H1 (cell line): ENCODE measurements around the gene FJX1. TPM values are rescaled to one million over a fixed set of nuclear protein-coding genes. Genes with fewer than 3 reads are reported as not detected.

ENCODE experiments used
- CTCF ChIA-PET: fragments of 300-600 bp; sonication (Branson Sonifier 250); formaldehyde crosslinking; loops from one replicate; lab custom pipeline; 2021; ENCODE audit not compliant: partially characterized antibody; lab: Charles Lee
- POLR2A ChIA-PET: fragments of 300-600 bp; sonication (Branson Sonifier 250); formaldehyde crosslinking; loops from one replicate; lab custom pipeline; 2021; ENCODE audit warnings: inconsistent platforms; ENCODE audit not compliant: partially characterized antibody; lab: Charles Lee
- DNase-seq, 2 experiments: peaks; one replicate each; pipeline versions ENCODE4 v3.0.0 to v3.0.0-alpha.2; 2010 to 2022; ENCODE audit warnings: low spot score in 2 of 2, low read depth in 1 of 2, mixed read lengths in 1 of 2
- FAIRE-seq: peaks from 2 replicates; lab custom pipeline; 2011; peaks lifted over from hg19 to GRCh38; lab: Jason Lieb, UNC
- H2AFZ ChIP-seq: 2 replicates; pipeline ENCODE4 v1.8.1; 2012; ENCODE audit warnings: low read length, inconsistent platforms
- H2AK5ac ChIP-seq: 2 replicates; pipeline ENCODE4 v1.6.1; 2013; ENCODE audit warnings: low read depth, low read length
- H2BK120ac ChIP-seq: replicated peaks from 2 replicates; pipeline ENCODE3; 2013; ENCODE audit warnings: low read depth, low read length, inconsistent platforms
- H2BK12ac ChIP-seq: 2 replicates; pipeline ENCODE4 v1.6.1; 2013; ENCODE audit warnings: low read depth, low read length
- H2BK15ac ChIP-seq: 2 replicates; pipeline ENCODE4 v1.6.1; 2013; ENCODE audit warnings: low read length
- H2BK20ac ChIP-seq: 2 replicates; pipeline ENCODE4 v1.6.1; 2013; ENCODE audit warnings: low read length
- H2BK5ac ChIP-seq: 2 replicates; pipeline ENCODE4 v1.6.1; 2013; ENCODE audit warnings: low read depth, low read length
- H3K14ac ChIP-seq: 2 replicates; pipeline ENCODE4 v1.6.1; 2013; ENCODE audit warnings: inconsistent platforms; ENCODE audit not compliant: insufficient read length
- H3K18ac ChIP-seq: 2 replicates; pipeline ENCODE4 v1.6.1; 2013; ENCODE audit warnings: low read length; ENCODE audit errors: extremely low read depth
- H3K23ac ChIP-seq: 2 replicates; pipeline ENCODE4 v1.6.1; 2013; ENCODE audit warnings: inconsistent platforms; ENCODE audit not compliant: insufficient read length
- H3K23me2 ChIP-seq: 2 replicates; pipeline ENCODE4 v1.6.1; 2013; ENCODE audit warnings: low read depth, low read length
- H3K27ac ChIP-seq: 2 replicates; pipeline ENCODE4 v1.6.1; 2011; ENCODE audit warnings: low read depth, low read length, inconsistent platforms
- H3K27me3 ChIP-seq, 4 experiments: replicated peaks in 1 of 4; 1 replicate in 1 of 4; 2 replicates in 3 of 4; pipeline versions ENCODE4 v1.6.1 to v1.8.1; 2011 to 2013; ENCODE audit warnings: low read length in 3 of 4, mild to moderate bottlenecking in 3 of 4, inconsistent platforms in 2 of 4, mixed read lengths in 2 of 4, moderate library complexity in 1 of 4; ENCODE audit not compliant: control insufficient read depth in 3 of 4, insufficient read depth in 3 of 4; ENCODE audit errors: extremely low read depth in 1 of 4
- H3K36me3 ChIP-seq, 4 experiments: 2 replicates each; pipeline versions ENCODE4 v1.6.1 to v1.8.1; 2011 to 2013; ENCODE audit warnings: mild to moderate bottlenecking in 4 of 4, low read length in 3 of 4, moderate library complexity in 2 of 4, control low read depth in 1 of 4, inconsistent platforms in 1 of 4; ENCODE audit not compliant: insufficient read depth in 4 of 4, control insufficient read depth in 2 of 4
- H3K4ac ChIP-seq: replicated peaks from 2 replicates; pipeline ENCODE3; 2013; ENCODE audit warnings: low read length, low read depth, mixed read lengths, inconsistent platforms; ENCODE audit not compliant: insufficient read length
- H3K4me1 ChIP-seq, 4 experiments: replicated peaks in 1 of 4; 1 replicate in 1 of 4; 2 replicates in 3 of 4; pipeline versions ENCODE4 v1.6.1 to v1.8.1; 2011 to 2013; ENCODE audit warnings: low read length in 3 of 4, inconsistent platforms in 2 of 4, mixed read lengths in 1 of 4; ENCODE audit not compliant: insufficient read depth in 4 of 4, control insufficient read depth in 3 of 4
- H3K4me2 ChIP-seq, 2 experiments: 2 replicates each; pipeline versions ENCODE4 v1.6.1 to v1.8.1; 2011 to 2013; ENCODE audit warnings: low read depth in 2 of 2, low read length in 2 of 2, control low read depth in 1 of 2, inconsistent platforms in 1 of 2, mild to moderate bottlenecking in 1 of 2; ENCODE audit not compliant: insufficient read depth in 1 of 2
- H3K4me3 ChIP-seq, 4 experiments: fragments of 200-600, 300-600 bp in 1 of 4; sonication (generic), shearing (Covaris generic), sonication (Bioruptor Twin) in 1 of 4; 2 replicates each; pipeline versions ENCODE4 v1.5.1 to v1.8.1; 2011 to 2016; ENCODE audit warnings: low read length in 4 of 4, low read depth in 3 of 4, control low read depth in 2 of 4, inconsistent platforms in 2 of 4, mild to moderate bottlenecking in 2 of 4, mixed read lengths in 1 of 4, moderate library complexity in 1 of 4; ENCODE audit not compliant: insufficient read depth in 2 of 4; ENCODE audit errors: extremely low read depth in 1 of 4
- H3K56ac ChIP-seq: replicated peaks from 2 replicates; pipeline ENCODE3; 2013; ENCODE audit warnings: low read depth, mild to moderate bottlenecking, mixed read lengths, low read length, inconsistent platforms; ENCODE audit not compliant: insufficient read length
- H3K79me1 ChIP-seq: 2 replicates; pipeline ENCODE4 v1.6.1; 2013; ENCODE audit warnings: low read depth, low read length, control low read depth
- H3K79me2 ChIP-seq, 2 experiments: 2 replicates each; pipeline versions ENCODE4 v1.6.1 to v1.8.1; 2012 to 2013; ENCODE audit warnings: low read length in 2 of 2, mild to moderate bottlenecking in 2 of 2, inconsistent platforms in 1 of 2; ENCODE audit not compliant: insufficient read depth in 2 of 2, control insufficient read depth in 1 of 2
- H3K9ac ChIP-seq, 4 experiments: replicated peaks in 1 of 4; 1 replicate in 1 of 4; 2 replicates in 3 of 4; pipeline versions ENCODE4 v1.6.1 to v1.8.1; 2011 to 2013; ENCODE audit warnings: low read depth in 3 of 4, low read length in 3 of 4, control low read depth in 2 of 4, mild to moderate bottlenecking in 2 of 4, moderate library complexity in 2 of 4, inconsistent platforms in 1 of 4; ENCODE audit errors: extremely low read depth in 1 of 4
- H3K9me3 ChIP-seq, 2 experiments: 2 replicates each; pipeline versions ENCODE4 v1.6.1 to v1.8.1; 2012 to 2013; ENCODE audit warnings: mild to moderate bottlenecking in 2 of 2, moderate library complexity in 2 of 2, control low read depth in 1 of 2, inconsistent platforms in 1 of 2, low read depth in 1 of 2, low read length in 1 of 2, mixed read lengths in 1 of 2; ENCODE audit not compliant: insufficient read depth in 2 of 2
- H4K20me1 ChIP-seq, 2 experiments: replicated peaks in 1 of 2; 2 replicates each; pipeline versions ENCODE3 to v1.8.1; 2011 to 2013; ENCODE audit warnings: inconsistent platforms in 2 of 2, low read length in 2 of 2, mild to moderate bottlenecking in 1 of 2; ENCODE audit not compliant: insufficient read depth in 2 of 2, control insufficient read depth in 1 of 2
- H4K5ac ChIP-seq: 2 replicates; pipeline ENCODE4 v1.6.1; 2013; ENCODE audit warnings: low read length, low read depth, mixed read lengths, inconsistent platforms; ENCODE audit not compliant: insufficient read length
- H4K8ac ChIP-seq: 2 replicates; pipeline ENCODE4 v1.8.0; 2013; ENCODE audit warnings: mild to moderate bottlenecking, moderate library complexity, low read length, inconsistent platforms; ENCODE audit not compliant: insufficient read depth; ENCODE audit errors: extremely low read depth
- H4K91ac ChIP-seq: replicated peaks from 2 replicates; pipeline ENCODE3; 2013; ENCODE audit warnings: low read length, mixed read lengths, inconsistent platforms; ENCODE audit not compliant: insufficient read length
- EZH2 ChIP-seq: fragments of 200-600 bp; sonication (generic); IDR thresholded peaks from 2 replicates; pipeline ENCODE4 v1.7.1; 2012; ENCODE audit warnings: low read depth, mild to moderate bottlenecking, moderate library complexity, low read length, inconsistent platforms; ENCODE audit not compliant: severe bottlenecking
- KDM5A ChIP-seq: fragments of 200-600 bp; IDR thresholded peaks from 2 replicates; pipeline ENCODE4 v1.7.1; 2012; ENCODE audit warnings: mild to moderate bottlenecking, low read length, inconsistent platforms, mixed read lengths
- NANOG ChIP-seq: IDR thresholded peaks from 2 replicates; pipeline ENCODE4 v1.6.1; 2011; ENCODE audit warnings: low read length, low read depth, mild to moderate bottlenecking, inconsistent platforms; ENCODE audit not compliant: insufficient read depth, poor library complexity, severe bottlenecking
- PHF8 ChIP-seq: fragments of 200-600 bp; sonication (generic); conservative IDR thresholded peaks from 2 replicates; pipeline ENCODE4 v1.7.1; 2012; ENCODE audit warnings: low read depth, mild to moderate bottlenecking, inconsistent platforms, low read length, moderate library complexity
- POLR2AphosphoS5 ChIP-seq: IDR thresholded peaks from 2 replicates; pipeline ENCODE4 v1.6.1; 2011; ENCODE audit warnings: low read depth, low read length
- SAP30 ChIP-seq: fragments of 300-600 bp; sonication (generic); IDR thresholded peaks from 2 replicates; pipeline ENCODE4 v1.7.1; 2012; ENCODE audit warnings: low read length, moderate library complexity, mild to moderate bottlenecking, inconsistent platforms; ENCODE audit not compliant: insufficient read depth, insufficient replicate concordance
- SIN3A ChIP-seq, 2 experiments: IDR thresholded peaks in 1 of 2; conservative IDR thresholded peaks in 1 of 2; 2 replicates each; pipeline ENCODE4 v1.6.1; 2011 to 2012; ENCODE audit warnings: low read length in 2 of 2, improper control_type of control experiment in 1 of 2, low read depth in 1 of 2, mild to moderate bottlenecking in 1 of 2
- SP4 ChIP-seq: IDR thresholded peaks from 2 replicates; pipeline ENCODE4 v1.6.1; 2012; ENCODE audit warnings: low read length, inconsistent platforms
- TCF12 ChIP-seq: IDR thresholded peaks from 2 replicates; pipeline ENCODE4 v1.6.1; 2011; ENCODE audit warnings: low read depth, mild to moderate bottlenecking, low read length
- YY1 ChIP-seq: IDR thresholded peaks from 2 replicates; pipeline ENCODE4 v1.6.1; 2011; ENCODE audit warnings: low read depth, mild to moderate bottlenecking, low read length
- WGBS, 2 experiments: shearing (Covaris generic) in 1 of 2; methylation state at CpG; one replicate each; pipeline versions ENCODE4 v1.1.6 to v1.1.7; 2013 to 2015; ENCODE audit warnings: low lambda C conversion rate in 2 of 2, mixed read lengths in 2 of 2, inconsistent platforms in 1 of 2, low coverage in 1 of 2, missing lambda C conversion rate in 1 of 2; ENCODE audit not compliant: insufficient replicate concordance in 2 of 2, insufficient coverage in 1 of 2, insufficient read length in 1 of 2; ENCODE audit errors: extremely low coverage in 1 of 2, missing lambda C conversion rate in 1 of 2; 5-methylcytosine and 5-hydroxymethylcytosine counted together
- polyA plus RNA-seq, 7 experiments: library from polyadenylated mRNA; depleted of rRNA in 3 of 7; stranded (reverse) in 5 of 7; unstranded in 2 of 7; fragments of >200 nt in 5 of 7; fragments of 200-250 nt in 2 of 7; gene quantifications; 1 replicate in 5 of 7; 2 replicates in 1 of 7; 4 replicates in 1 of 7; pipeline versions ENCODE4 v1.2.1 to v1.2.3, GENCODE V29; 2011 to 2013; ENCODE audit warnings: missing spikeins in 2 of 7, mixed read lengths in 2 of 7
- total RNA-seq: library from RNA; stranded (reverse); fragmentation: NEBNext Ultra II Directional; extraction: Animal tissue kit (Norgen Biotek cat#: 25700); gene quantifications from 2 replicates; pipeline ENCODE4 v1.2.1, GENCODE V29; 2021
- TF ChIP-seq, protein P1 (sequence below): IDR thresholded peaks from 2 replicates; pipeline ENCODE4 v1.6.1; 2011; ENCODE audit warnings: low read length, improper control_type of control experiment

Gene FJX1
- total and polyA plus RNA-seq, 2 of the 8 experiments (the other 6 are each of a cell fraction or from before 2014, with no cell fraction given), result 6.3 to 13.3 TPM

DNA sequence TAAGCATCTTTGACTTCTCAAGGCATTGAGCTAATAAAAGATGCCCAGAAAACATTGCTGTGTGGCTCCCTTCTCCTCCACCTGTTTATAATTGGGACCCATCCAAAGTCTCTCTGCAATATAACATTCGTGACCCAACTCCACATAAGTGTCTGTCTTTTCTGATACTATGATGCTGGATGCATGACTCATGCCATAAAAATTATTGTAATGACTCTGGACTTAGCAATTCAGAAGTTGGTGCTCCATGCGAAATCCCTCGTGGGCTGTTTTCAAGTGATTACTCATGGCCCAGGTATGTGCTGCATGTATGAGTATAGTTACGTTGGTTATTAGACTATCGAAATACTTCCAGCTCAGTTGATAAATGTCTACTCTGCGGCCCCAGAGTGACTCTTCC, 11.7 kb downstream of the FJX1 start:
- no peak overlapping the region for H3K4me2 ChIP-seq
- no peak overlapping the region for H2BK5ac ChIP-seq
- FAIRE-seq, result no peak
- no peak overlapping the region for H2BK120ac ChIP-seq
- ChIA-PET CTCF (interaction anchor here (1.7 kb wide), 1 partner anchor 192 kb away, joined by 6 read pairs; no protein-coding TSS in a partner anchor), POLR2A (no interaction called here)
- no peak overlapping the region for H2BK12ac ChIP-seq
- H3K79me2 ChIP-seq, result no peaks in the 10 kb centered on the region
- H2BK20ac ChIP-seq, result no peak overlapping the region
- no peak overlapping the region for H3K23ac ChIP-seq
- H3K27me3 ChIP-seq, result no peaks in the 10 kb centered on the region
- no peak overlapping the region for H4K91ac ChIP-seq
- H3K4ac ChIP-seq, result no peak overlapping the region
- no peaks in the 10 kb centered on the region for H3K4me1 ChIP-seq
- H3K27ac ChIP-seq, result no peak overlapping the region
- H3K56ac ChIP-seq, result no peak overlapping the region
- no peak for DNase-seq
- no peaks in the 10 kb centered on the region for H3K36me3 ChIP-seq
- H3K18ac ChIP-seq, result no peak overlapping the region
- H3K23me2 ChIP-seq, result no peaks in the 10 kb centered on the region
- no peak for TF ChIP-seq SIN3A (conservative IDR thresholded peaks at IDR 0.05 in 1 of 2, IDR thresholded peaks at IDR 0.05 in 1 of 2; ENCODE audit: low read depth in 1 of 2, low read length in 2 of 2)
- no peak for TF ChIP-seq EZH2
- TF ChIP-seq YY1, result no peak
- no peak for TF ChIP-seq SAP30
- TF ChIP-seq POLR2AphosphoS5, result no peak
- no peak for TF ChIP-seq KDM5A
- TF ChIP-seq TCF12, result no peak
- TF ChIP-seq NANOG, result no peak
- no peak for TF ChIP-seq SP4
- TF ChIP-seq, protein P1, sequence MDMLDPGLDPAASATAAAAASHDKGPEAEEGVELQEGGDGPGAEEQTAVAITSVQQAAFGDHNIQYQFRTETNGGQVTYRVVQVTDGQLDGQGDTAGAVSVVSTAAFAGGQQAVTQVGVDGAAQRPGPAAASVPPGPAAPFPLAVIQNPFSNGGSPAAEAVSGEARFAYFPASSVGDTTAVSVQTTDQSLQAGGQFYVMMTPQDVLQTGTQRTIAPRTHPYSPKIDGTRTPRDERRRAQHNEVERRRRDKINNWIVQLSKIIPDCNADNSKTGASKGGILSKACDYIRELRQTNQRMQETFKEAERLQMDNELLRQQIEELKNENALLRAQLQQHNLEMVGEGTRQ, result no peak
- no peak for TF ChIP-seq PHF8
- no peaks in the 10 kb centered on the region for H4K20me1 ChIP-seq
- WGBS, 2 experiments, result 95% methylated on average over 6 of the region's 6 CpGs; no CpG with 5 or more reads in 1 of the 2 experiments
- H3K14ac ChIP-seq, result no peak overlapping the region
- H3K79me1 ChIP-seq, result no peaks in the 10 kb centered on the region
- no peak overlapping the region for H3K4me3 ChIP-seq
- H4K5ac ChIP-seq, result no peak overlapping the region
- no peaks in the 10 kb centered on the region for H3K9me3 ChIP-seq
- H4K8ac ChIP-seq, result no peak overlapping the region
- no peak overlapping the region for H3K9ac ChIP-seq
- H2BK15ac ChIP-seq, result no peak overlapping the region
- H2AK5ac ChIP-seq, result no peak overlapping the region
- H2AFZ ChIP-seq, result no peak overlapping the region
